NK-92 (cell line): Measurements from ENCODE around the gene PADI2.

Experiments
- DNase-seq: peaks from one replicate; lab custom pipeline; 2025; ENCODE audit not compliant: unreplicated experiment; lab: John Stamatoyannopoulos, UW

PADI2 gene

DNA sequence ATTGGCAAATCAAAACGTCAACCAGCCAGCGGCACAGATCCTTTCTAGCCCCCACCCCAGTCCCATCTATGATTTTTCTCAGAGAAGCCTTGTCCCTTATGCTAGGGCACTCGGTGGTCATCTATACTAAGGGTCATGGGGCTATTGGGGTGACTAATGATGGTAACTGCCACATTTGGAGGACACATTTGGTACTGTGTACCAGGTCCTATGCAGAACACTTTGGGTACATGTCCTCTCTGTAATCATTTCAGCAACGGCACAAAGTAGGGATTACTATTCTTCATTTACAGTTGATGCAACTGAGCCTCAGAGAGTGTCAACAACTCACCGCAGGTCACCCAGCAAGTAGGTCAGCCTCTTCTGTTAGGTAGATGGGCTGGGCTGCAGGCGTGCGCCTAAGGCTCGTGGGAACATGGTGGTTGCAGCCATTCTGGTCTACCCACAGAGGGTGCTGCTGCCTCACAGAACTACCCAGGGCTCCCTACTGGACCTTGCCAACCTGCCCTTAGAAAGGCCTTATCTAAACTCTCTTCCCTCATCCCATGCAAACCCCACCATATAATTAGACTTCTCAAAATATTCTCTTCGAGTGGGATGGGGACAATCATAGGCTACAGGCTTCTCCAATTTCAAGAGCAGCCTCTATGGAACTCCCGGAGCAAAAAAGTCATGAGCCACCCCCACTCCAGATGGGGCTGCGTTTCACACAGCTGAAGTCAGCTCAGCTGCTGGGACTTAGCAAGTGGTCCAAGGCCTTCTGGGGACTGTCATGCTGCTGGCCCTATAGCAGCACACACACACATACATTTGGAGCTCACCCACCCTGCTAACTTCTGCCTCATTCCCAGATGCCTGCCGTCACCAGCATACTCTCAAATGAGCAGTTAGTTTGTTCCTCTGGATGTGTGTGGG lies 59.6 kb downstream of the PADI2 start:
- no peak for DNase-seq

DNA sequence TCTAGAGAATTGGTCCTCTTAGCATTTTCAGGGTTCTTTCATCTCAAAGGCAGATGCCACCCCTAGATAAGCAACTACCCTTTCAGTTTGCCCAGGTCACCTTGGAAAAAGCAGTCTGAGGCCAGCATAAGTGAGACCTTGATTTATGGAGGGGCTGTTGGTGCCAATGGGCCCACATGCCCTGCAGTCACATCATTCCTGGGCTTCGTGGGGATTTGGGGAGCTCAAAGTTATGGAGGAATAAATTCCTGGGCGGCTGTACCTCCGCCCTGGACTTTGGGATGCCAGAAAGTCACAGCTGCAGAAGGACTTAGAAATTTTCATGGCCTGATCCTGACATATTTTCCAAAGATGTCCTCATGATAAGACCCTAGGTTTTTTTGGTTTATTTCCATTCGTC lies 62.7 kb downstream of the PADI2 start:
- DNase-seq: no peak

DNA sequence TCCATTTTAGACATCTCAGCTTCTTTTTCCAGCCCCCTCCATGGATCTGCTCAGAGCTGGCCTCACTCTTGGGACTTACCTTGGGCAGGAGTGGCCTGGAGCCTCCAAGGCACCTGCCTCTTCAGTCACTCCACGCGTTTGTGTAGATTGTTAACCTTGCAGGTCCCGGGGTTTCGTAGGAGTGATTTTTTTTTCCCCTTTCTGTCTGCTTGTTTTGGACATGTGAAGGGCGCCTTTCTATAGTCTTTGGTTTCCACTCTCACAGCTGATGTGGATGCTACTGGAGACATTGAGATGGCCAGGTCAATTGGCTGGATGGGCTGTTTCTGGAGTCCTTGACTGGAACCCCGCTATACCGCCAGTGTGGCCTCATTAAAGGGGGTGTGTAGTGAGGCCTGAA lies 63.5 kb downstream of the PADI2 start:
- no peak for DNase-seq

DNA sequence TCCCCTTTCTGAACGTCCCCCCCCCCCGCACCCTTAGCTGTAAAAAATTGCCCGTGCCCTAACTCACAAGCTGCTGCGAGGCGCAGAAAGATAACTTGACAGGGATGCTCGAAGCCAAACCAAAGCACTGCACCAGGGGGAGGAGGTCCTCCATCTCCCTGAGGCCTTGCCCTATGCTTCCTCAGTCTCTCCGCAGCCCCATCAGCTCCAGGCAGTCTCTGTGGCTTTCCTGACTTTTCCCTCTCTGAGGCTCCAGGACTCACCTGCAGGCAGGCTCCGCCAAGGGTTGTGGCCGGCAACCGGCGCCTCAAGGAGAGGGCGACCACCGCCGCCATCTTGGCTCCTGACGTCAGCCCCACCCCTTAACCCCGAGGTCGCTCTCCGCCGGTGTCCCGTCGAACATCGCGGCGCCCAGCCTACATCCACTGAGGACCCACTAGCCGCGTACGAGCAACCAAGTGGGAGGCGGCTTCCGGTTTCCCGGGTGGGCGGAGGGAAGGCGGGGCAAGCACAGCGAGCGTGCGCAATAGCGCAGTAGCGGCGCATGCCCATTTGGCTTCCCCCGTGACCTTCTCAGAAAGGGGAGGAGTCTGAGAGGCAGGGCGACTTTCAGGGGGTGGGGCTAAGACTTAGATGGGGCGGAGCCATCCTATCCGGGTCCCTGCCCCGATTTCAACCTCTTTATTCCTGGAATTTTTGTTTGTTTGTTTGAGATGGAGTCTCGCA lies 65.4 kb downstream of the PADI2 start, which contains the start of gene SDHB:
TSS of gene SDHB (minus strand) at position 348 of the 726 bp plus-strand sequence. CDS start at position 335, 13 bp downstream.
- DNase-seq: peak; percentile 82

DNA sequence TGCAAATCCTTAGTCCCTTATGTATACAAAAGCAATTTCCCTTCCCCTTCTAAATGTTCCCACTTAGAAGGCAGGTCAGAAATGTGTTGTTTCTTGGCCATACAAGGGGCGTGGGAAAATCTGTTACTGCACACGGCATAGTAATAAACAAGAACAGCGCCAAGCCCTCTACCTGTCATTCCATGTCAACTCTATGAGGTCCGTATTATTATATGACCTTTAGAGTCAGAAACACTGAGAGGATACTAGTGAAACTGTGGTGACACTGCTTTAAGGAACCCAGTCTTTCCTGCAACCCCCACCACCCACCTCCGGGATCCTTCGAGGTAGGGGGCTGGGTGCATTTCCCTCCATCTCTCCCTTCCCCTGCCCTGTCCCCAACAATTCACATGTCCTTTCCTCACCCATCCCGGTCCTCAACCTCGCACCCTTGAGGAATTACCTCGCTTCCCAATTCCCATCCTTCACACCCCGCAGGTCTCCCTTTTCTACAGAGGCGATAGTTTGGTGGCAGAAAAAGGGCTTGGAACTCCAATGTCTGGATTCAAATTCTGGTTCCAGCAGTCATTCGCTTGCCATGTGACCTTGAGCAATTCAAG lies 66.1 kb downstream of the PADI2 start:
- no peak for DNase-seq

DNA sequence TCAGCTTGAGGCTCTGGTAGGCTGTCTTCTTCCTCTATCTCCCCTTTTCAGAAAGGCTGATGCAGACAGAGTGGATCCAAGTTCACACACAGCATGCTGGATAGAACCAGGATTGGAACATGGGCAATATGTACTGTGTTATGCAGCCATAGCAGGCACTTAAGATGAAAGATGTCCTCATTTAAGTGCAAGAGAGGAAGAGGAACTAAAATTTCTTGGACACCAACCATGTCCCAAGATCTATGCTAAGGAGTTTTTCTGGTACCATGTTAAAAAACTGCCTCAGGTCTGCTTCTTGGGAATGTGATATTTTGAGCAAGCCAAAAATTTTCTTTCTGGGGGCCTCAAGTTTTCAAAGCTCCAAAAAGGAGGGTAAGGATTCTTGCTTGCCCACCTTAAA lies 66.6 kb downstream of the PADI2 start:
- no peak for DNase-seq

DNA sequence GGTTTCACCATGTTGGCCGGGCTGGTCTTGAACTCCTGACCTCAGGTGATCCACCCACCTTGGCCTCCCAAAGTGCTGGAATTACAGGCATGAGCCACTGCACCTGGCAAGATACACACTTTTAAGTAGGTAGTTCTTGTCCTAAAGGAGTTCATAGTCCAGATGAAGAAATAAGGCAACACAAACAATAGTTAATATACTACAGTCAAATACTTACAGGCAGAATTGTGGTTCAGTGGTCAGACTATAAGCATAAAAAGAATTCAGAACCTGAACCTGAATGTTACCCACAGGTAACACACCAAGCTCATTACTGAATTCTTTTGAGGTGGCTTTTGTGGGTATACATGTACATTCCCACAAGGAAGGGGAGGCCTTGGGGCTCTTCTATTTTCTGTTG lies 67.2 kb downstream of the PADI2 start:
- DNase-seq: no peak

DNA sequence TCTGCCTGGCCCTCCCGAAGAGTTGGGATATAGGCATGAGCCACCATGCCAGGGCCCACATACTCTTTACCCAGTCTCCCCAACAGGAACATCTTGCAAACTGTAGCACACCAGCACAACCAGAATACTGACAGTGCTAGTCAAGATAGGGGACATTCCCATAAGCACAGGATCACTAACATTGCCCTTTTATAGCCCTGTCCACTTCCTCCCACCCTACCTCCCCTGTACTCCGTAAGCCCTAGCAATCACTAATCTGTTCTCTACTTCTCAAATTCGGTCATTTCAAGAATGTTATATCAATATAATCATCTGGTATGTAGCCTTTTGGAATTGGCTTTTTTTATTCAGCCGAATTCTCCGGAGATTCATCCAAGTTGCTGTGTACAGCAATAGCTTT lies 71.3 kb downstream of the PADI2 start:
- no peak for DNase-seq

DNA sequence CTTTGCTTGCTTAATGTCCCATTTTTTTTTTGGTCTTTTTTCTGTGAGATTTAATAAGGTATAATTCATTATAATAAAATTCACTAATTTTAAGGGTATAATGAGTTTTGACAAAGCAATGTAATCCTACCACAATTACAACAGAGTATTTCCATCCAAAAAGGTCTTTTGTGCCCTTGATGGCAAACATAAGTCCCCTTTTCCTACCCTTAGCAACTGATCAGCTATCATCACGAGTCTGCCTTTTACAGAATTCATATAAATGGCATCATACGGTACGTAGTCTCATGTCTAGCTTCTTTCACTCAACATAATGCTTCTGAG lies 73.0 kb downstream of the PADI2 start:
- DNase-seq: no peak

DNA sequence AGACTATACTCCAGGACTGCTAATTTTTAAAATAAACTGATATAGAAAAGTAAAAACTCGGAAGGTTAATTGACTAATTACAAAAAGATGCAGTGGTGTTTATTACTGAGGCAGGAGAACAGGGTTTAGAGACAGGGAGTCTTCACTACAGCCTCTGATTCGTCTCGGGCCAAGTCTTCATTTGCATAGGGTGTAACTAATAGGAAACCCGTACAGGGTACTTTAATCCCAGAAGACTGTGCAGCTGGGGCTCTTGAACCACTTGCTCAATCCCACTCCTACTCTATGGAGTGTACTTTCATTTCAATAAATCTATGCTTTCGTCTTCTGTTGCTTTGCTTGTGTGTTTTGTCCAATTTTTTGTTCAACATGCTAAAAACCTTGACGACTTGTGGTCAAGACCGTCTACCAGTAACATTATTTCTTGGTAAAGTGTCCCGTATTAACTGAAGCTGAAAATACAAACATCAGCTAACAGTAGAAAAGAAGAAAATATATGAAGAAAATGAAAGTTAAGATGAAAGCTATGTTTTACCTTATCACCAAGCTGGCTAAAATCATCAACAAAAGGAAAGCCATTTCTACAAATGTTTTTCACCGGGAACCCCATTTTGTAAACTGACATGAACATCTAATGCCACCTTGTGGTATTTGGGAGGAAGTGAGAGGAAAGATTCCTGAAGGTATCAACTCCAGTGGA lies 73.5 kb downstream of the PADI2 start:
- DNase-seq: no peak

DNA sequence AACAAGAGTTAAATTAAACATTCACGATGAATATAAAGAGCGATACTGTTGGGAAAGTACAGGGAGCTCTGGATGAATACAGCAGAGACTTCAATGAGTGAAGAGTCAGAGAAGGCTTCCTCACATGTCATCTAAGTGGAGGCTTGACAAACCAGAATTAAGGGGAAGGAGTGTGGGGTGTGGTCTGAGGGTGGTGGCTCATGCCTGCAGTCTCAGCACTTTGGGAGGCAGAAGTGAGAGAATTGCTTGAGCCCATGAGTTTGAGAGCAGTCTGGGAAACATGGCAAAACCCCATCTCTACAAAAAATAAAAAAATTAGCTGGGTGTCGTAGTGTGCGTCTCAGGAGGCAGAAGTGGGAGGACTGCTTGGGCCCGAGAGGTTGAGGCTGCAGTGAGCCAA lies 74.1 kb downstream of the PADI2 start:
- DNase-seq: no peak

DNA sequence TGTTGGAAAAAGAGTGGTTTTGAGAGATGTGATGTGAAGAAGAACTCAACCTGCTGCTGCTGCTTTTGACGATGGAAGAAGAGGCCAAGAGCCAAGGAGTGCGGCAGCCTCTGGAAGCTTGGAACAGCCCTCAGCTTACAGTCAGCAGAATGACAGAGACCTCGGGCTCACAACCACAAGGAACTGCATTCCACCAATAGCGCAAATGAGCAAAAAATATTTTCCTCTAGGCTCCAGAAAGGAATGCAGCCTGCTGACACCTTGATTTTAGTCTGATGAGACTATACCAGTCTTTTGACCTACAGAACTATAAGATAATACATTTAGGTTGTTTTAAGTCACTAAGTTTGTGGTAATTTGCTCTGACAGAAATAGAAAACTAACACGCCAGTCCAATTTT lies 75.6 kb downstream of the PADI2 start:
- no peak for DNase-seq

DNA sequence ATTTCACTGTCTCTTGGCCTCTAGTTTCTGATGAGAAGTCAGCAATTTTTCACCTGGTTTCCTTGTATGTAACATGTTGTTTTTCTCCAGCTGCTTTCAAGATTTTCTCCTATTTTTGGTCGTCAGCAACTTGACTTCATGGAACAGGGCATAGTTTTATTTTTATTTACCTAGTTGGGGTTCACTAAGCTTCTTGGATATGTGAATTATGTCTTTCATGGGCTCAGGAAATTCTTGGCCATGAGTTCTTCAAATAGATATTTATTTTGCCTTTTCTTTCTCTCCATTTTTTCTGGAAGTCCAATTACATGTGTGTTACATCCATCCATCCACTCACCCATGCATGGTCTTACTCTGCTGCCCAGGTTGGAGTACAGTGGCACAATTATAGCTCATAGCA lies 79.1 kb downstream of the PADI2 start:
- no peak for DNase-seq

DNA sequence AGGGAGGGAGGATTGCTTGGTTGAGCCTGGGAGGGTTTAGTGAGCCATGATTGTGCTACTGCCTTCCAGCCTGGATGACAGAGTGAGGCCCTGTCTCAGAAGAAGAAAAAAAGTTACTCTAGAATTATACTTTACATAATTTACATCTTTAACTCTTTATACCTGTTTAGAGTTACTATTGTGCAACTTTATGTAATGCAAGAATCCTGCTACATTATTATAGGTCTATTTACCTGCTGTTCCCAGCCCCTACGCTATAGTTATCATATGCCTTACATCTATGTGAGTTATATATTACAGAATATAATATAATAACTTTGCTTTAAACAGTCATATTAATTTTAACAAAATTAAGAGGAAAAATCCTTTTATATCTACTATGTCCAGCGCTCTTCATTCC lies 79.7 kb downstream of the PADI2 start:
- no peak for DNase-seq

DNA sequence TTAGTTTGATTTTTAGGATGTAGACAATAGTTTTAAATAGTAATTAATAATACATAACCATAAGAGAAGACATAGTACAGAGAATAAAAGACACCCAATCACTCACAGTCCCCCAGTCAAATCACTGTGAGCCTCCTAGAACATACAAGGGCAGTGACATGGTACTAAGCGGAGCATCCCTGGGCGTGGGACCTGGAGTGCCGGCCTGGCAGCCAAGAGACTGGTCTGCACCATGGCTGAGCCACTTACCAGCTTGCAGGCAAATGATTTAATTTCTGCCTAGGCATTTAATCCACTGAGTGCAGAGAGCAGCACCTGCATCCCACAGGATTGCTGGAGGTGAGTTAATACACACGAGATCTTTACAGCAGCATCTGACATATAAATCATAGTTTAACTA lies 85.8 kb downstream of the PADI2 start:
- no peak for DNase-seq

DNA sequence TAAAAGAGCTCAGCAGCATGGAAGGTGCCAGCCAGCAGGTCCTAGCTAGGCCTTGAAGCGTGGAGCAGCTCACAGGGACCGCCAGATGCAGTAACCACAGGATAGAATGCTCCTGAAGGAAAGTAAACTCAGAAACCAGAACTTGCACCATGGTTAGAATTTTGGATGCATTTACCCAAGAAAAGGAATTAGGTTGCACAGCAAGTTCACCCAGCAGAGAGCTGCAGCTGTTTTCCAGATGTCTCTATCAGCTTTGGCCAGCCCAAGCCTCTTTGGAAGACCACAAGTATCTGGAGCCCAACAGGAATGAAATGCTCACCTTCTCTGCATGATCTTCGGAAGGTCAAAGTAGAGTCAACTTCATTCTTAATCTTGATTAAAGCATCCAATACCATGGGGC lies 86.5 kb downstream of the PADI2 start:
- DNase-seq: no peak

DNA sequence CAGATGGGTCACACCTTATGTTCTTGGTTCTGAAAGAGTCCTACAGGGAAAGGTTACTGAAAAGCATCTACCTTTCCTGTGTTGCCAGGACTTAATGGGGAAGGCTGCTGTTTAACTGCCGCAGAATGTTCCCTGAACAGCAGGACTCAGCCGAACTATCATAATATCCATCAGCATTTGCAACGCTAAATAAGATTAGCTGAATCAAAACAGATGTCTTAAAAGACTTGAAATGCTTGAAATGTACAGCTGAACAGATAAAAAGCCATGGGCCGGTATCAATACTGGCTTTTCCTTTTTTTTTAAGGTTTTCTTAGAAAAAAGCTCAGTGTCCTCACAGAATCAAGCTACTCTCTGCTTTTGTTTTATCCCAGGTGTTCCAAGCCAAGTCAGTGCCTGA lies 87.8 kb downstream of the PADI2 start:
- DNase-seq: no peak

DNA sequence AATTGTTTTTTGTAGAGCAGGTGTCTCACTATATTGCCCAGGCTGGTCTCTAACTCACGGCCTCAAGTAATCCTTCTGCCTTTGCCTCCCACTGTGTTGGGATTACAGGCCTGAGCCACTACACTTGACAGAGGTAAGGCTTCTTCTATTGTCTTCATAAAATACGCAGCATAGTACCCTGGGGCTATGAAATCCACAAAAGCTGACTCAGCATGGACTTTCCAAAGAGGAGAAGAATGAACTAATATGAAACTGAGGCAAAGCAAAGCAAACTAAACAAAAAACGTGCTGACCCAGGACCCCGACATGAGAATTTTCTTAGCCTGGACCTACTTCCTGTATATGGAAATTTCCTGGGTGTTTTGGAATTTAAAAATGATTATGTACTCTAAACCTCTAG lies 89.0 kb downstream of the PADI2 start:
- no peak for DNase-seq

DNA sequence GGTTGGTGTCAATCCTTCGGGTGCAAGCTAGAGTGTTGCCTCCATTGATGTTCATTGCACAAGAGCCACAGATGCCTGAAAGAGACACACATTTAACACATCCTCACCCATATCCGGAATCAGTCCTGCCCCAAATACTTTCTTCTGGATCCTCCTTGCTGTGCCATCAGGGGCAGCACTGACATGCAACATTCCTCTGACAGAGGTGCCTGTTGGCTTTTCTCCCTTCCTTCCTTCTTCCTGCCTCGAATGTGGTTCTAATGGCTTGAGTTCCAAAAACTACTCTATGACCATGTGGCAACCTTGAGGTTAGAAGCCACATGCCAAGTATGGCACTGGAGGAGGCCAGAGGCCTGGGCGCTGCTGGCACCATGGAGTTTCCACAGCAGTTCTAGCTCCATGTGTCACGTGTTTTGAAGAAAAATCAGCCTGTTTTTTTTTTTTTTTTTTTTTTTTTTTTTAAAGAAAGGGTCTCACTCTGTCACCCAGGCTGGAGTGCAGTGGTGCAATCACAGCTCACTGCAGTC lies 90.5 kb downstream of the PADI2 start:
- no peak for DNase-seq

DNA sequence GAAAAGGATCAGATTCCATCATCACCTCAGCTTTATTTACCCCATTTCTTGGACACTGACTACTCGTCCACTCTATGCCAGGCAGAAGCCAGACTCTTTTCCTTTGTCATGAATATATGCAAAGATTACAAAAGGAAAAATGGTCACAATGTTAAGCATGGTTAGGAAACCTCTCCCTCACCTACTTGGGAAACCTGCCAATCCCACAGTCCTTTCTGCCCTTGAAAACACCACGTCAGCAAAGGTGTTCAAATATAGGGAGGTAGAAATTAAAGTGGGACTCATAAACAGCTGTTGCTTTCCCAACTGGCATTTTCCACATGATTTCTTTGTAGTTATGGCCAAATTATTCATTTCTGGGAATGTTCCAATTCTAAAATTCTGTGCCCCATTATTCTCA lies 91.4 kb downstream of the PADI2 start:
- DNase-seq: no peak

DNA sequence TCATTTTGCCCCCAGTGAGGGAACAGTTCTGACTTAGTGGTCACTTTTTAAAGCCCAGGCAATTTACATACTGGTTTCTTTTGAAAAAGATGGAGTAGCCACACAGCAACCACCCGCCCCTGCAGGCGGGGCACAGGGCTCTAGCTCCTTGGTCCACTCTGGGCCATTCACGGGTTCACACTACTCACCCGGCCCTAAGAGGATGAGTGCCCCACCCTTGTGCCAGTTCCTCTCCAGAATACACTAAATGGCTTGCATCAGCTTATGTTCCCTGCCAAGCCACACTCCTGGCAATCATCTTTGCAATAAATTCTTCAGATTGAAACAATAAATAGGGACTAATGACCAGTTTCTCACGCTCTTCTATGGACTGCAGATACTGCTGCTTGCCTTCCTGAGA lies 91.8 kb downstream of the PADI2 start:
- no peak for DNase-seq
